PFSK-1 (cell line): ENCODE measurements around the gene VWCE.

Source experiments
- POLR2AphosphoS5 ChIP-seq: IDR thresholded peaks from 2 replicates; pipeline ENCODE4 v1.6.1; 2012; ENCODE audit warnings: low read depth, mild to moderate bottlenecking, control low read depth, low read length, moderate library complexity
- SIN3A ChIP-seq: IDR thresholded peaks from 2 replicates; pipeline ENCODE4 v1.6.1; 2012; ENCODE audit warnings: mild to moderate bottlenecking, low read length, moderate library complexity, borderline replicate concordance; ENCODE audit not compliant: insufficient read depth

DNA sequence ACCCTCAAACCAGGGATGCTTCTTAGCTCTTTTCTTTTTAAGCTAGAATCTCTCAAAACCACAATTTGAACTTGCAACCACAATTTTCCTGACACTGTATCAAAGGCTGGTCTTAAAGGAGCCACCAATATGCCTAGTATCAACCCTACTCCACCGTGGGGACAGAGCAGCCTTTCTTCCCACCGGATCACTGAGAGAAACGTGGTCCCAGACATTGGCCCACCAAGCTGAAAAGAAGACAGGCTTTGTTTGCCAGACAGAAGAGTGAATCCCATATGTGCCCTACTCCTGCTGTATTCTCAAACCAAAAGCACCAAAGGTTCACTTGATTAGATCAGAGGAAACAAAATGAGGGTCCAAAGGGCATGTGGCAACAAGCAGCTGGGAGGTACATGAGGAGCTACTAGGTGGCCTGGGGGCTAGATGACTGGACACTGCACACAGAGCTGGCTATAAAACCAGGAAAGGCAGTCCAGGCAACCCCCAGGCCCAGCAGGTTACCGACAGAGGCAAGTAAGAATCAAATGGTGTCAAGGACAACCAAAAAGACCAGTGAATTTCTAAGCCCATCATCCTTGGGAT is 3.6 kb upstream of the VWCE start:
- no peak for TF ChIP-seq SIN3A
- TF ChIP-seq POLR2AphosphoS5 = no peak
